GM18505 (cell line): Measurements from ENCODE around the gene UMOD.

Source experiments
- ATAC-seq: cut with Tn5 transposase; IDR thresholded peaks from one replicate; pipeline ENCODE4 v1.9.1; 2021; ENCODE audit not compliant: unreplicated experiment
- POLR2A ChIP-seq: IDR thresholded peaks from 4 replicates; pipeline ENCODE4 v1.6.1; 2011; ENCODE audit warnings: borderline replicate concordance; ENCODE audit not compliant: insufficient read depth, insufficient read length; ENCODE audit errors: extremely low read depth

Gene UMOD

GRCh38 chr16:20291208-20292206 is 61.0 kb downstream of the UMOD start:
- no peak for TF ChIP-seq POLR2A
- no peak for ATAC-seq

DNA sequence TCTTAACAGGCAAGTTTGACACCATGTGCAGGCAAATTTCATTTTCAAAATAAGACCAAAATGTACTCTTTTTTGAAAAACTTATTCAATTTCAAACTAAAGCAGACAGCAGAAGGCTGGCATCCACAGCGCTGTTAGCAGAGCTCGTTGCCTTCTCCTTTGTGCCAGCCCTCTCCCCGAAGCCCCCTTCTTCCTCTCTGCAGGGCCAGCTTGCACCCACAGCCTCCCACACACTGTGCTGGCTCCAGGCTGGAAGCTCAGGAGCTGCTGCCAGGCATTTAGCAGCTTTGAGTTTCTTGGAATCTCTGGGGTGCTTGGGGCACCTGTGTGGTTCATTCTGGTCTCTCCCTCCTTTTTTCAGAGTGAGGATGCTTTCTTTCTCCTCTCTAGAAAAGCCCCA is 62.9 kb downstream of the UMOD start:
- no peak for TF ChIP-seq POLR2A
- ATAC-seq = no peak

DNA sequence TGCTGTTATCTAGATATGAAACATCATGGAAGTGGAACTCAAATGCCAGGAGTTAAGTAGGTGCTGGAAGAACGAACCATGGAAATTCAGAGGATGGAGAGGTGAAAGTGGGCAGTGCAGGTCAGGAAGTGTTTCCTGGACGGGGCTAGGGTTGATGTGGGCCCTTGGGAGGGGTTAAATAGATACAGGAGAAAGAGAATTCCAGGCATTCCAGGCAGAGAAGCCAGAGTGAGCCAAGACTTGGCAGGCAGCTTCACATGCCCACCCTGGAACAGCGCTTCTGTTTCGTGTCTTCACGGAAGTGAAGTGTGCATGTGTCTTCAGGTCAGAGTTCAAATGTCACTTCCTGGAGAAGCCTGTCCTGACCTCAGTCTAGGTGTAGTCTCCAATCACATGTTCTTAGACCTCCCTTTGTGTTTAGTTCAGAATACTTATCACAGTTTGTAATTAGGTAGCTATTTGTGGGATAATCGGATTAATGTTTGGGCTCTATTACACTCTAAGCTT is 66.5 kb downstream of the UMOD start:
- no peak for TF ChIP-seq POLR2A
- ATAC-seq = no peak
